ENCODE results near the gene VWA5A. TPM values are rescaled to one million over a fixed set of nuclear protein-coding genes. Genes with fewer than 3 reads are reported as not detected.
A peak's percentile ranks its signal among the peaks of the same experiment; 100 is the strongest.

VWA5A gene
- total RNA-seq = 1 to 10 TPM; 1.6 to 8.8 (median 3.6) TPM
- polyA plus RNA-seq = 1 to 10 TPM; 1.2 to 1.6 TPM
- long read RNA-seq, donor 1, full-length matches to known transcripts = 4 of 6 reads
- long read RNA-seq, donor 1, partial matches to known transcripts = 2 of 6 reads
- long read RNA-seq, donor 1, other reads (novel, unspliced or antisense) = 0 of 6 reads
- long read RNA-seq, donor 2, full-length matches to known transcripts = 4 of 8 reads
- long read RNA-seq, donor 2, partial matches to known transcripts = 4 of 8 reads
- long read RNA-seq, donor 2, other reads (novel, unspliced or antisense) = 0 of 8 reads
- long read RNA-seq, donor 3, full-length matches to known transcripts = 10 of 65 reads
- long read RNA-seq, donor 3, partial matches to known transcripts = 55 of 65 reads
- long read RNA-seq, donor 3, other reads (novel, unspliced or antisense) = 0 of 65 reads

DNA sequence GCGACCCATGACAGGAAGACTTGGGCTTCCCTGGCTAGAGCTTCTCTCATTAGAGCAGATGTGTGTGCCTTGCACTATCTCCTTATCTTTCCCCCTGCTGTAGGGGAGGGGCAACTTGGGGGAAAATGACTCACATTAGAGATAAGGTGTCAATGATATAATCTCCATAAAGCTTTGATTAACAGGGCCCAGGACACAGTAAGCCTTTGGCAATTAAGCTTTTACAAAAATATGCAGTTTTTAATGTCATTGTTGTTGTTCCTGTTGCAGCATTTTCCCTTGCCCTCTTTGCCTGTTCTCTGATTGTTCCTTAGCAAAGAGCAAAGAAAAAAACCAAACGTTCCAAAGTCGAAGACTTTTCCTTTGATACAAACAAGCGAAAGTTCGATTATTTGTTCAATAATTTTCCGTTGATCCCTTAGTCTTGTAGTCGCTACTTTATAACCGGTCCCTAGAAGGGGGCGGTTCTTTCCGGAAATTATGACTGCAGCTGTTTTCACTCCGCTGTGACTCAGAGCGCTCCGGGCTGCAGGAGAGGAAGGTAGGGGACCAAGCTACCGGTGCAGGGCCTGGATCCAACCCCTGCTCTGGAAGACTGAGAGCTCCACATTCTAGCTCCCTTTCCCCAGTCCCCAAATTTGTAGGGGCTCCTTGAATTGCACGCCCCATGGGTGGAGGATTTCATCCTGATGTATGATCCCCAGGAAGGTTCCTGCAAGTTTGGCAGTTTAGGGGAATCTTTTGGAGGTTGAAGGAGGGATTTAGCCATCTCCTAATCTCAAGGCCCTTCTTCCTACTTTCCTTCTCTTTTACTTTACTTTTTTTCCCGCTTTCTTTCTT, at the start of gene VWA5A:
VWA5A (plus strand) TSS at position 509 of the 840 bp plus-strand sequence. CDS start 2,062 bp downstream, outside the sequence.
- Histone ChIP-seq H3K36me3 (peaks cover 0 to 30% (median 0%) of the 10 kb centered on the region in 9 donors), H3K27ac (peak within 1 kb of the TSS in 6 of 10 donors; percentile 2 to 77 (median 37)), H3K4me3 (peak within 1 kb of the TSS; percentile 7 to 72 (median 59)), H3K27me3 (peaks cover 0 to 10% (median 0%) of the 10 kb centered on the region in 7 donors), H3K9me3 (no peaks in the 10 kb centered on the region), H3K4me1 (peaks cover 0 to 27% (median 11%) of the 10 kb centered on the region in 9 donors)
- DNase-seq (peak; percentile 49 to 82), ATAC-seq (peak; percentile 93 to 99 (median 97))
- TF ChIP-seq CTCF (IDR thresholded peaks at IDR 0.05) = no peak
- 3 to 4% methylated on average over 16 of the region's 16 CpGs for WGBS, 2 donors
- intact Hi-C loops (cut with DNase I) = no loop called here

- TF ChIP-seq CTCF (IDR thresholded peaks at IDR 0.05) = no peak
- intact Hi-C loops (cut with DNase I) = loop anchor here in 2 of 10 donors (10.0 kb wide), 2 partner anchors 116 to 516 kb away; partner anchors contain the start of gene OR10D3 (in 1 of the 2)
- Histone ChIP-seq H3K9me3 (peaks cover 0 to 1% (median 0%) of the 10 kb centered on the region in 11 donors), H3K4me3 (no peak overlapping the region), H3K27me3 (peaks cover 0 to 82% (median 45%) of the 10 kb centered on the region in 7 donors), H3K27ac (no peak overlapping the region), H3K36me3 (no peaks in the 10 kb centered on the region), H3K4me1 (peaks cover 0 to 23% (median 0%) of the 10 kb centered on the region in 9 donors)
- ATAC-seq (no peak), DNase-seq (no peak)
- 43 to 47% methylated on average over 4 of the region's 4 CpGs for WGBS, 2 donors
Measured at GRCh38 chr11:124068601-124069110, 46.6 kb upstream of the VWA5A start.

- intact Hi-C loops (cut with DNase I) = loop anchor here in 9 of 10 donors (2.0 to 10.0 kb wide), 6 partner anchors 115 to 525 kb away; partner anchors contain the start of gene OR10D3 (in 1 of the 9)
- H3K36me3 ChIP-seq = no peaks in the 10 kb centered on the region
- no peak overlapping the region for H3K27ac ChIP-seq
- peak in 1 of 2 donors; percentile 24 for DNase-seq
- 31 to 35% methylated on average over 28 of the region's 28 CpGs for WGBS, 2 donors
- TF ChIP-seq CTCF (IDR thresholded peaks at IDR 0.05) = peak in 7 of 9 donors; percentile 25 to 53 (median 29)
- peak in 4 of 8 donors; percentile 33 to 63 (median 52) for ATAC-seq
- H3K27me3 ChIP-seq = peaks cover 0 to 80% (median 42%) of the 10 kb centered on the region in 7 donors
- H3K9me3 ChIP-seq = no peaks in the 10 kb centered on the region
- H3K4me3 ChIP-seq = peak overlapping the region in 2 of 10 donors; percentile 9 to 30
- peaks cover 0 to 23% (median 0%) of the 10 kb centered on the region in 9 donors for H3K4me1 ChIP-seq
Measured at GRCh38 chr11:124069429-124070401, 45.5 kb upstream of the VWA5A start.
